Sciatic nerve (tissue), 2 donors: ENCODE data around the gene GFM2. TPM values are rescaled to one million over a fixed set of nuclear protein-coding genes. Genes with fewer than 3 reads are reported as not detected.
"Not testable (repeated sequence)": the region's sequence is repeated elsewhere in the genome, so short reads cannot be mapped to it uniquely, and the experiment has no call there.

Experiments used
- ATAC-seq: fragments of 200-7000 bp; cut with Tn5 transposase; one replicate; pipeline ENCODE4 v1.9.1; 2020; ENCODE audit warnings: mild to moderate bottlenecking, moderate library complexity
- DNase-seq: peaks from one replicate; pipeline ENCODE4 v3.0.0-alpha.2; 2020; ENCODE audit warnings: low spot score
- intact Hi-C: fragments of 100-400 bp; cut with DNase I; formaldehyde crosslinking; loops from one replicate; pipeline ENCODE4 v1.14.2; 2022
- total RNA-seq: library from RNA; stranded (reverse); fragmentation: NEBNext Ultra II Directional; extraction: Animal tissue kit (Norgen Biotek cat#: 25700); gene quantifications from one replicate; pipeline ENCODE4 v1.2.1, GENCODE V29; 2021
- donor health status: DM: no; HTN: no; CAD: no.
- donor health status: DM: no; HTN: no; CAD: no.

Gene GFM2, protein sequence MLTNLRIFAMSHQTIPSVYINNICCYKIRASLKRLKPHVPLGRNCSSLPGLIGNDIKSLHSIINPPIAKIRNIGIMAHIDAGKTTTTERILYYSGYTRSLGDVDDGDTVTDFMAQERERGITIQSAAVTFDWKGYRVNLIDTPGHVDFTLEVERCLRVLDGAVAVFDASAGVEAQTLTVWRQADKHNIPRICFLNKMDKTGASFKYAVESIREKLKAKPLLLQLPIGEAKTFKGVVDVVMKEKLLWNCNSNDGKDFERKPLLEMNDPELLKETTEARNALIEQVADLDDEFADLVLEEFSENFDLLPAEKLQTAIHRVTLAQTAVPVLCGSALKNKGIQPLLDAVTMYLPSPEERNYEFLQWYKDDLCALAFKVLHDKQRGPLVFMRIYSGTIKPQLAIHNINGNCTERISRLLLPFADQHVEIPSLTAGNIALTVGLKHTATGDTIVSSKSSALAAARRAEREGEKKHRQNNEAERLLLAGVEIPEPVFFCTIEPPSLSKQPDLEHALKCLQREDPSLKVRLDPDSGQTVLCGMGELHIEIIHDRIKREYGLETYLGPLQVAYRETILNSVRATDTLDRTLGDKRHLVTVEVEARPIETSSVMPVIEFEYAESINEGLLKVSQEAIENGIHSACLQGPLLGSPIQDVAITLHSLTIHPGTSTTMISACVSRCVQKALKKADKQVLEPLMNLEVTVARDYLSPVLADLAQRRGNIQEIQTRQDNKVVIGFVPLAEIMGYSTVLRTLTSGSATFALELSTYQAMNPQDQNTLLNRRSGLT
- total RNA-seq: 21.1 TPM

GRCh38 chr5:74766849-74767578 is at the start of gene GFM2, which contains the start of gene NSA2:
TSS of gene GFM2 (minus strand) at chr5:74767117. CDS start at chr5:74763742, 3,375 bp downstream.
TSS of gene NSA2 (plus strand) at chr5:74767249. CDS start at chr5:74767361, 112 bp downstream.
- intact Hi-C loops: no loop called here
- DNase-seq (peak; percentile 95), ATAC-seq (peak; percentile 99)

DNA sequence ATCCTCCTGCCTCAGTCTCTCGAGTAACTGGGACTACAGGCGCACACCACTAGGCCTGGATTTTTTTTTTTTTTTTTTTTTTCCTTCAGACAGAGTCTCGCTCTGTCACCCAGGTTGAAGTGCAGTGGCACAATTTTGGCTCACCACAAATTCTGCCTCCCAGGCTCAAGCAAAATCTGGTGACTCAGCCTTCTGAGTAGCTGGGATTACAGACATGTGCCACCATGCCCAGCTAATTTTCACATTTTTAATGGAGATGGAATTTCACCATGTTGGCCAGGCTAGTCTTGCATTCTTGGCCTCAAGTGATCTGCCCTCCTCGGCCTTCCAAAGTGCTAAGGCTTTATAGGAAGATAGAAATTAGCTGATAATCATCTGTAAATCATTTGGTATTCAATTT is 44.0 kb upstream of the GFM2 start:
- DNase-seq (no peak), ATAC-seq (no peak)
- intact Hi-C loops: no loop called here

- intact Hi-C loops: no loop called here
- no peak for ATAC-seq
- no peak for DNase-seq
These were observed 35.0 kb upstream of the GFM2 start for GRCh38 chr5:74801941-74802340.

- ATAC-seq: no peak
- intact Hi-C loops: no loop called here
- DNase-seq: no peak
These were observed 34.3 kb upstream of the GFM2 start for GRCh38 chr5:74801197-74801596.

DNA sequence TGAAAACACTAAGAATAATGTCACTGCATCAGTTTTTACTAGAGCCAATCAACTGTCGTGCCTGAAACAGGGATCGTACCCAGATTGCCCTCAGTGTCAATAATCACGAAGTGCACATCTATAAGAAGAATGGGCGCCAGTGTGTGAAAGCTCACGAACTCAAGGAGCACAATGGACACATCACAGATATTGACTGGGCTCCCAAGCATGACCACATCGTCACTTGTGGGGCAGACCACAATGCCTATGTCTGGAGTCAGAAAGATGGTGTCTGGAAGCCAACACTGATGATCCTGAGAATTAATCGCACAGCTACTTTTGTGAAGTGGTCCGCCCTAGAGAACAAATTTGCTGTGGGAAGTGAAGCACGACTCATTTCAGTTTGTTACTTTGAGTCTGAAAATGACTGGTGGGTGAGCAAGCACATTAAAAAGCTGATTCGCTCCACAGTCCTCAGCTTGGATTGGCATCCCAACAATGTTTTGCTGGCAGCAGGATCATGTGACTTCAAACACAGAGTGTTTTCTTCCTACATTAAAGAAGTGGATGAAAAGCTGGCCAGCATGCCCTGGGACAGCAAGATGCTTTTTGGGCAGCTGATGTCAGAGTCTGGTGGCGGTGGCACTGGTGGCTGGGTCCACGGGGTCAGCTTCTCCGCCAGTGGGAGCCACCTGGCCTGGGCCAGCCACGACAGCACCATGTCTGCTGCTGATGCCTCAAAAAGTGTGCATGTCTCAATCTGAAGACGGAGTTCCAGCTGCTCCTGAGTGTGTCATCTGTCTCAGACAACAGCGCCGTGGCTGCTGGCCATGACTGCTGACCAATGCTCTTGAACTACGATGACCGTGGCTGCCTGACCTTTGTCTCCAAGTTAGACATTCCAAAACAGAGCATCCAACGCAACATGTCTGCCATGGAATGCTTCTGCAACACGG is 32.3 kb upstream of the GFM2 start:
- DNase-seq (no peak), ATAC-seq (peak; percentile 13)
- intact Hi-C loops: no loop called here

- DNase-seq, intact Hi-C loops, ATAC-seq: not testable (repeated sequence)
These were observed 24.8 kb upstream of the GFM2 start for GRCh38 chr5:74791669-74792068.

- no peak for DNase-seq
- no peak for ATAC-seq
- intact Hi-C loops: no loop called here
These were observed 20.5 kb upstream of the GFM2 start for GRCh38 chr5:74787424-74787823.

GRCh38 chr5:74786851-74787250 is 19.9 kb upstream of the GFM2 start:
- no peak for ATAC-seq
- intact Hi-C loops: no loop called here
- DNase-seq: no peak

DNA sequence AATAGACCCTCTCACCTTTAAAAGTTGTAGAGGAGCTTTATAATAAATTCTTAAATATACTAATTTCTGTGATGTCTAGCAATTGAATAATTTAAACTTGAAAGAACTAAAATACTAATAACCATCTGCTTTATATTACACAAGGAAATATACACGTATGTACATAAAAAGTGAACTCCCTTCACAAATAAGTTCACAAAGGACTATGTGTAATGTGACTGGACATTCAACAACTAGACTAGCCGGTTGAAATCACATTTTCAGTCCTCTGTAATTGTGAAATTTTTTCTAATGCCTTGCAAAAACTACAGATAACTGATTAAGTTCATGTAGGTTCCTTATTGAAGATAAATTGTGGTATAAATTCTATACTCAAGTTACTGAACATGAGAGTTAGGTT is 11.7 kb upstream of the GFM2 start:
- DNase-seq (no peak), ATAC-seq (no peak)
- intact Hi-C loops: no loop called here

DNA sequence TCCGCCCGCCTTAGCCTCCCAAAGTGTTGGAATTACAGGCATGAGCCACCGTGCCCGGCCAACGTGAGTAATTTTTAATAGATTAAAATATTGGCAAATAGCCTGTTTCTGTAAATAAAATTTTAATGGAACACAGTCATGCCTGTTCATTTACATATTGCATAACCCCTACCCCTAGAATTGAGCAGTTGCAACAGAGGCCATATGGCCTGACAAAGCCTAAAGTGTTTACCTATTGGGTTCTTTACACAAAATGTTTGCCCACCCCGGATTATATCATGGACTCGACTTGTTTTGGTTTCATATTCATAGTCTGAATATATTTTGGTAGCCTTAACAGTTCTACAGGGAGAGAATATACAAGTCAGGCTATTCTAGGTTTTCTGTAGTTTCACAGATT is 5.4 kb upstream of the GFM2 start:
- intact Hi-C loops: no loop called here
- ATAC-seq (no peak), DNase-seq (no peak)

DNA sequence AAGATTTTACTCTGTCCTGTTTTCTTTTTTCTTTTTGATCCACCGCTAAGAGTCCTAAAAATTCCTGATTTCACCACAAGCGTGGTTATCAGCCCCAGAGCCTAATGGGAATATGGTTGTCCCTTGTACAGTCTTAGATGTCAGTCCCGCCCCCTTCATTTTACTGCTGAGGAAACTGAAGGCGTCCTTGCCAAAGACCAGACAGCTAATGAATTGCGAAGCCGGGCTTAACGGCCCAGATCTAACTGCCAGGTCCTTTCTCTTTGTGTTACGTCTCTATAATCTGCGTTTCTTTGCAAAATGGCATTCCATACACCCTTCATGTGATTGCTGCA is 629 bp upstream of the GFM2 start:
- DNase-seq: no peak
- intact Hi-C loops: no loop called here
- ATAC-seq: no peak

DNA sequence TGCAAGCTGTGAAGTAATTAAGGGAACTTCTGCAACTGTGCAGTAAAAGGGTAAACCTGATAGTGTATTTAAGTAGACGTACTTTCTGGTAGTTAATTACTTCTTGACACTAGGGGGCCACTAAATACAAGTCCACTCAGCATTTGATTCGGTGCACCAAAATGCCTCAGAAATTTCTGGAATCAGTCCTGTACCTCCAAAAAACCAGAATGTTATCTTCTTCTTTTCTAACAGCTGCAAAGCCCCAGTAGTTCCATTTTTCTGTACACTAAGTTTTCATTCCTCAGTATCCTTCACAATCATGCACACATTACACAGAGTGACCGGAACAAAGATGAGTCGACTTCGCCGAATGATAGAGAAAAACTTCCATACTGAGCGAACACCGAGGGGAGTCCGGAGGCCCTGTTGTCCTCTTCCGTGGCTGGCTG is 484 bp downstream of the GFM2 start:
- no peak for DNase-seq
- intact Hi-C loops: no loop called here
- ATAC-seq: peak; percentile 56

GRCh38 chr5:74765929-74766328 is 988 bp downstream of the GFM2 start:
- ATAC-seq (no peak), DNase-seq (no peak)
- intact Hi-C loops: no loop called here

- DNase-seq (no peak), ATAC-seq (no peak)
- intact Hi-C loops: no loop called here
These were observed 1.7 kb downstream of the GFM2 start for GRCh38 chr5:74765201-74765600.

- ATAC-seq: no peak
- intact Hi-C loops: no loop called here
- DNase-seq: no peak
These were observed 3.4 kb downstream of the GFM2 start for GRCh38 chr5:74763504-74763903.

DNA sequence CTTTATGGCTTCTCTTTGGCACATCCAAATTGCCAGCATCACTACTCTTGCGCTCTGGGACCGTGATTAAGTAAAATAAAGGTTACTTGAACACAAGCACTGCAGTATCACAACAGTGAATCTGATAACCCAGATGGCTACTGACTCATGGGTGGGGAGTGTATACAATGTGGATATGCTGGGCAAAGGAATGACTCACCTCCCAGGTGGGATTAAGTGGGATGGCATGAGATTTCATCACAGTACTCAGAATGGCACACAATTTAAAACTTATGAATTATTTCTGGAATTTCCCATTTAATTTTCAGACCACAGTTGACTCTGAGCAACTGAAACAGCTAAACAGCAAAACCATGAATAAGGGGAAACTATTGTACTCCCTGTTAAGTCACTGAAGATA is 4.3 kb downstream of the GFM2 start:
- DNase-seq (no peak), ATAC-seq (no peak)
- intact Hi-C loops: no loop called here

- intact Hi-C loops: no loop called here
- ATAC-seq: no peak
- DNase-seq: no peak
These were observed 5.7 kb downstream of the GFM2 start for GRCh38 chr5:74761241-74761640.

DNA sequence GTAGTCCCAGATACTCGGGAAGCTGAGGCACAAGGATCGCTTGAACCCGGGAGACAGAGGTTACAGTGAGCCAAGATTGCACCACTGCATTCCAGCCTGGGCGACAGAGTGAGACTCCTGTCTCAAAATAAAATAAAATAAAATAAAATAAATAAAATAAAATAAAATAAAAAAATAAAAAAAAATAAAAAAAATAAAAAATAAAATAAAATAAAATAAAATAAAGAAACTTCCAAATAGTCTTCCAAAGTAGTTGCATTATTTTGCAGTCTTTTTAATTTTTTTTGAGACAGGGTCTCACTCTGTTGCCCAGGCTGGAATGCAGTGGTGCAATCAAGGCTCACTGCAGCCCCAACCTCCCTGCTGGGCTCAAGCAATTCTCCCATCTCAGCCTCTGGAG is 18.2 kb downstream of the GFM2 start:
- DNase-seq, intact Hi-C loops, ATAC-seq: not testable (repeated sequence)

DNA sequence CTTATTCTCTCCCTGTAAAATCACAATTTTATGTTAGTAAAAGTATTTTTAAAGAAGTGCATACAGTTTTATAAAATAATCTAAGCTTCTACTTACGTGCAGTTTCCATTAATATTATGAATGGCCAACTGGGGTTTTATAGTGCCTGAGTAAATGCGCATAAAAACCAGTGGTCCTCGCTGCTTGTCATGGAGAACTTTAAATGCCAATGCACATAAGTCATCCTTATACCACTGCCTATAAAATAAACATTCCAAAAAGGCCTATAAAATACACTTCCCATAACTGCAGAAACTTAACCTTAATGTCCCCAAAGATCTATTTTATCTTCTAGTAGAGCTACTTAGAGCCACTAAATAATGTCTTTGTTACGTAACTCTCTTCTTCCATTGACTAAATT is 28.5 kb downstream of the GFM2 start:
- intact Hi-C loops: no loop called here
- DNase-seq: no peak

More for the DNA sequence above, 28.5 kb downstream of the GFM2 start:
- no peak for ATAC-seq
